WTC11 (cell line): Measurements from ENCODE around the gene PPM1G. TPM values are rescaled to one million over a fixed set of nuclear protein-coding genes. Genes with fewer than 3 reads are reported as not detected.

Experiments used
- ATAC-seq: fragments of 200-7000 bp; cut with Tn5 transposase; 2 replicates; pipeline ENCODE4 v1.10.0; 2021; ENCODE audit warnings: mild to moderate bottlenecking, moderate library complexity
- CTCF ChIA-PET: fragments of 300-600 bp; sonication (Branson Sonifier 250); formaldehyde crosslinking; loops from one replicate; lab custom pipeline; 2021; ENCODE audit warnings: antibody characterized with exemption; lab: Charles Lee
- POLR2A ChIA-PET: fragments of 350-600 bp; sonication (Branson Sonifier 250); formaldehyde crosslinking; loops from one replicate; lab custom pipeline; 2021; ENCODE audit warnings: antibody characterized with exemption; lab: Charles Lee
- DNase-seq: peaks from one replicate; pipeline ENCODE4 v3.0.0; 2021; ENCODE audit warnings: low spot score
- H3K27ac Mint-ChIP-seq: 2 replicates; pipeline ENCODE4 v1.8.0; 2021; ENCODE audit warnings: mixed read lengths
- H3K27me3 Mint-ChIP-seq: 2 replicates; pipeline ENCODE4 v1.8.0; 2021; ENCODE audit warnings: low read depth, mild to moderate bottlenecking, moderate library complexity, mixed read lengths
- H3K36me3 Mint-ChIP-seq: 2 replicates; pipeline ENCODE4 v1.8.0; 2021; ENCODE audit warnings: mixed read lengths
- H3K4me1 Mint-ChIP-seq: 2 replicates; pipeline ENCODE4 v1.8.0; 2022; ENCODE audit warnings: mixed read lengths
- H3K4me3 Mint-ChIP-seq: 2 replicates; pipeline ENCODE4 v1.8.0; 2021; ENCODE audit warnings: mild to moderate bottlenecking, moderate library complexity, mixed read lengths
- H3K9me3 Mint-ChIP-seq: 2 replicates; pipeline ENCODE4 v1.8.0; 2021; ENCODE audit warnings: mixed read lengths
- ELF4 ChIP-seq: sonication (generic); formaldehyde crosslinking; IDR thresholded peaks from 2 replicates; pipeline ENCODE4 v1.8.1; 2022; ENCODE audit warnings: low read depth, mild to moderate bottlenecking, moderate library complexity, missing genetic modification reagents
- ESRRA ChIP-seq: sonication (generic); formaldehyde crosslinking; IDR thresholded peaks from 2 replicates; pipeline ENCODE4 v1.8.1; 2022; ENCODE audit warnings: mild to moderate bottlenecking, missing genetic modification reagents, borderline replicate concordance
- ETV6 ChIP-seq: sonication (generic); formaldehyde crosslinking; IDR thresholded peaks from 2 replicates; pipeline ENCODE4 v1.8.1; 2022; ENCODE audit warnings: mild to moderate bottlenecking, missing genetic modification reagents
- FOXJ3 ChIP-seq: sonication (generic); formaldehyde crosslinking; IDR thresholded peaks from 2 replicates; pipeline ENCODE4 v1.9.0; 2021; ENCODE audit warnings: missing genetic modification reagents, mild to moderate bottlenecking, borderline replicate concordance
- GRHL2 ChIP-seq: fragments of 250-450 bp; sonication (Bioruptor Pico); IDR thresholded peaks from 2 replicates; pipeline ENCODE4 v1.8.0; 2022; ENCODE audit warnings: mild to moderate bottlenecking, moderate library complexity; ENCODE audit not compliant: insufficient replicate concordance, severe bottlenecking
- IRF2 ChIP-seq: sonication (generic); formaldehyde crosslinking; IDR thresholded peaks from 2 replicates; pipeline ENCODE4 v1.8.0; 2022; ENCODE audit warnings: low read depth, missing genetic modification reagents, borderline replicate concordance
- JUN ChIP-seq: sonication (generic); formaldehyde crosslinking; IDR thresholded peaks from 2 replicates; pipeline ENCODE4 v1.8.0; 2023; ENCODE audit warnings: mild to moderate bottlenecking, missing genetic modification reagents
- MYBL2 ChIP-seq: sonication (generic); formaldehyde crosslinking; IDR thresholded peaks from 2 replicates; pipeline ENCODE4 v1.8.1; 2023; ENCODE audit warnings: mild to moderate bottlenecking, moderate library complexity, missing genetic modification reagents
- NFE2L1 ChIP-seq: sonication (generic); formaldehyde crosslinking; IDR thresholded peaks from 2 replicates; pipeline ENCODE4 v1.8.1; 2023; ENCODE audit warnings: missing genetic modification reagents
- OVOL2 ChIP-seq: fragments of 250-450 bp; sonication (Bioruptor Pico); IDR thresholded peaks from 2 replicates; pipeline ENCODE4 v1.9.0; 2021; ENCODE audit warnings: mild to moderate bottlenecking, borderline replicate concordance
- RELA ChIP-seq: sonication (generic); formaldehyde crosslinking; IDR thresholded peaks from 2 replicates; pipeline ENCODE4 v1.8.1; 2022; ENCODE audit warnings: missing genetic modification reagents, mild to moderate bottlenecking, borderline replicate concordance
- SOX15 ChIP-seq: fragments of 250-450 bp; sonication (Bioruptor Pico); IDR thresholded peaks from 2 replicates; pipeline ENCODE4 v1.9.0; 2021; ENCODE audit warnings: mild to moderate bottlenecking
- TCF7 ChIP-seq: sonication (generic); formaldehyde crosslinking; IDR thresholded peaks from 2 replicates; pipeline ENCODE4 v1.8.0; 2022; ENCODE audit warnings: mild to moderate bottlenecking, low read depth, missing genetic modification reagents, moderate library complexity
- TEAD1 ChIP-seq: sonication (generic); formaldehyde crosslinking; IDR thresholded peaks from 2 replicates; pipeline ENCODE4 v1.8.0; 2022; ENCODE audit warnings: mild to moderate bottlenecking, missing genetic modification reagents
- ZNF263 ChIP-seq: sonication (generic); formaldehyde crosslinking; IDR thresholded peaks from 2 replicates; pipeline ENCODE4 v1.8.1; 2022; ENCODE audit warnings: low read depth, mild to moderate bottlenecking, moderate library complexity, missing genetic modification reagents
- ZNF423 ChIP-seq: fragments of 250-450 bp; sonication (Bioruptor Pico); IDR thresholded peaks from 2 replicates; pipeline ENCODE4 v2.1.2; 2022; ENCODE audit warnings: mild to moderate bottlenecking, moderate library complexity
- total RNA-seq: library from RNA; stranded (reverse); gene quantifications from 3 replicates; pipeline ENCODE4 v1.2.3, GENCODE V29; 2021
- TF ChIP-seq, protein P1 (sequence below): sonication (generic); formaldehyde crosslinking; conservative IDR thresholded peaks from 2 replicates; pipeline ENCODE4 v1.8.1; 2022; ENCODE audit warnings: mild to moderate bottlenecking, missing genetic modification reagents
- TF ChIP-seq, protein P2 (sequence below): sonication (generic); formaldehyde crosslinking; IDR thresholded peaks from 2 replicates; pipeline ENCODE4 v1.8.1; 2022; ENCODE audit warnings: mild to moderate bottlenecking, moderate library complexity, missing genetic modification reagents
- TF ChIP-seq, protein P3 (sequence below): sonication (generic); formaldehyde crosslinking; IDR thresholded peaks from 2 replicates; pipeline ENCODE4 v1.8.0; 2022; ENCODE audit warnings: mild to moderate bottlenecking, missing genetic modification reagents
- TF ChIP-seq, protein P4 (sequence below): sonication (generic); formaldehyde crosslinking; IDR thresholded peaks from 2 replicates; pipeline ENCODE4 v1.8.1; 2022; ENCODE audit warnings: missing genetic modification reagents, borderline replicate concordance
- TF ChIP-seq, protein P5 (sequence below): sonication (generic); formaldehyde crosslinking; IDR thresholded peaks from 2 replicates; pipeline ENCODE4 v1.8.1; 2023; ENCODE audit warnings: mild to moderate bottlenecking, missing genetic modification reagents, moderate library complexity
- TF ChIP-seq, protein P6 (sequence below): fragments of 250-450 bp; sonication (Bioruptor Pico); IDR thresholded peaks from 2 replicates; pipeline ENCODE4 v1.9.0; 2021; ENCODE audit warnings: moderate library complexity, mild to moderate bottlenecking, inconsistent platforms, borderline replicate concordance
- TF ChIP-seq, protein P7 (sequence below): sonication (generic); formaldehyde crosslinking; IDR thresholded peaks from 2 replicates; pipeline ENCODE4 v1.8.1; 2022; ENCODE audit warnings: low read depth, missing genetic modification reagents, borderline replicate concordance
- TF ChIP-seq, protein P8 (sequence below): fragments of 250-450 bp; sonication (Bioruptor Pico); IDR thresholded peaks from 2 replicates; pipeline ENCODE4 v2.1.2; 2022; ENCODE audit warnings: mild to moderate bottlenecking, moderate library complexity

Gene PPM1G
- total RNA-seq, 1 experiment from 2014 or later = 193 TPM

DNA sequence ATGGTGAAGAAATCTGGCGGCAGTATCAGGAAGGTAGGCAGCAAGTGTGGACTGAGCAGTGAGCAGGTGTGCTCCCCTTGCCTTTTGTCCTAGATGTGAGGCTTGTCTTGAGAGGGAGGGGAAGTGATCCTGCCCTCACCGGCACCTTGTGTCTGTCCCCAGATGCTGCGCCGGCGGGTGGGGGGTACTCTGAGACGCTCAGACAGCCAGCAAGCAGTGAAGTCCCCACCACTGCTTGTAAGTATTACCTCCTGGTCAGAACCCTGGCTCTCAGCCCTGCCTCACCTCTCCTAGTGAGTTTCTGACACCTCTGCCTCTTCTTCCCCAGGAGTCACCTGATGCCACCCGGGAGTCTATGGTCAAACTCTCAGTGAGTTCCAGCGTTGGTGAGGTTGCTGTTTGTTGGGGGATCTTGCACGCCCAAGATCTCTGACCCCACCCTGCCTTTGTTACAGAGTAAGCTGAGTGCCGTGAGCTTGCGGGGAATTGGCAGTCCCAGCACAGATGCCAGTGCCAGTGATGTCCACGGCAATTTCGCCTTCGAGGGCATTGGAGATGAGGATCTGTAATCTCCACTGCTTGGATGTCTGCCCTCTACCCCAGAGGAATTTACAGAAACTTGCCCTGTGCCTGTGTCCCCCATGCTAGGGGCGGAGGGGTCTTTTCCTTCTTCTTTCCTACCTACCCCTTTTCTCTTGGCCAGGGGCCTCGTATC, 33.1 kb downstream of the PPM1G start:
- POLR2A ChIA-PET = no interaction called here
- DNase-seq (no peak), ATAC-seq (no peak)
- no peak for TF ChIP-seq TEAD1
- no peak for TF ChIP-seq GRHL2
- TF ChIP-seq NFE2L1 = no peak
- TF ChIP-seq ELF4 (CRISPR knock-in tag) = no peak
- no peak for TF ChIP-seq OVOL2 (CRISPR knock-in tag)
- TF ChIP-seq, protein P1, sequence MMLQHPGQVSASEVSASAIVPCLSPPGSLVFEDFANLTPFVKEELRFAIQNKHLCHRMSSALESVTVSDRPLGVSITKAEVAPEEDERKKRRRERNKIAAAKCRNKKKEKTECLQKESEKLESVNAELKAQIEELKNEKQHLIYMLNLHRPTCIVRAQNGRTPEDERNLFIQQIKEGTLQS (CRISPR knock-in tag) = no peak
- TF ChIP-seq RELA (CRISPR knock-in tag) = no peak
- H3K36me3 Mint-ChIP-seq = peaks cover 57% of the 10 kb centered on the region
- no peaks in the 10 kb centered on the region; the same call in 1 of the 2 replicates for H3K27me3 Mint-ChIP-seq
- H3K4me1 Mint-ChIP-seq = peaks cover 28% of the 10 kb centered on the region
- H3K27ac Mint-ChIP-seq = no peak overlapping the region
- no peak overlapping the region for H3K4me3 Mint-ChIP-seq
- CTCF ChIA-PET = no interaction called here
- no peaks in the 10 kb centered on the region for H3K9me3 Mint-ChIP-seq

DNA sequence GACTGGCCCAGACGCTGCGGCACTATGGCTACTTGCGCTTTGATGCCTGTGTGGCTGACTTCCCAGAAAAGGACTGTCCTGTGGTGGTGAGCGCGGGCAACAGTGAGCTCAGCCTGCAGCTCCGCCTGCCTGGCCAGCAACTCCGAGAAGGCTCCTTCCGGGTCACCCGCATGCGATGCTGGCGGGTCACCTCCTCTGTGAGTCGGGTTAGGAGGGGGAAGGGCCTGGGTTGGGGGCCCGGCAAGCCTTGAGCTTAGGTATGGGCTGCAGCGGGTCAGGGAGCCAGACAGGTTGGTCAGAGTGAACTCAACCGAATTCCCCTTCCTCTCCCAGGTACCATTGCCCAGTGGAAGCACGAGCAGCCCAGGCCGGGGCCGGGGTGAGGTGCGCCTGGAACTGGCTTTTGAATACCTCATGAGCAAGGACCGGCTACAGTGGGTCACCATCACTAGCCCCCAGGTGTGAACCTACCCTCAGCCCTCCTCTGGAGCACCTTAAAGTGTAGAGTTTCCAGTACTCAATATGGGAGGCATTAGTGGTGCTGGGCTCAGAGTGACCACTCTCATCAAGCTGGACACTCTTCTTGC, 33.8 kb downstream of the PPM1G start:
- Mint-ChIP-seq H3K4me1 (peaks cover 24% of the 10 kb centered on the region), H3K36me3 (peaks cover 53% of the 10 kb centered on the region), H3K27me3 (no peaks in the 10 kb centered on the region), H3K27ac (no peak overlapping the region), H3K9me3 (no peaks in the 10 kb centered on the region), H3K4me3 (no peak overlapping the region)
- ATAC-seq (no peak), DNase-seq (no peak)
- ChIA-PET POLR2A (no interaction called here), CTCF (interaction anchor here (0.5 kb wide), 1 partner anchor 72 kb away, joined by 3 read pairs; no protein-coding TSS in a partner anchor)
- TF ChIP-seq, protein P2, sequence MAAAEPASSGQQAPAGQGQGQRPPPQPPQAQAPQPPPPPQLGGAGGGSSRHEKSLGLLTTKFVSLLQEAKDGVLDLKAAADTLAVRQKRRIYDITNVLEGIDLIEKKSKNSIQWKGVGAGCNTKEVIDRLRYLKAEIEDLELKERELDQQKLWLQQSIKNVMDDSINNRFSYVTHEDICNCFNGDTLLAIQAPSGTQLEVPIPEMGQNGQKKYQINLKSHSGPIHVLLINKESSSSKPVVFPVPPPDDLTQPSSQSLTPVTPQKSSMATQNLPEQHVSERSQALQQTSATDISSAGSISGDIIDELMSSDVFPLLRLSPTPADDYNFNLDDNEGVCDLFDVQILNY = no peak
- no peak for TF ChIP-seq NFE2L1
- TF ChIP-seq MYBL2 = no peak
- TF ChIP-seq, protein P3, sequence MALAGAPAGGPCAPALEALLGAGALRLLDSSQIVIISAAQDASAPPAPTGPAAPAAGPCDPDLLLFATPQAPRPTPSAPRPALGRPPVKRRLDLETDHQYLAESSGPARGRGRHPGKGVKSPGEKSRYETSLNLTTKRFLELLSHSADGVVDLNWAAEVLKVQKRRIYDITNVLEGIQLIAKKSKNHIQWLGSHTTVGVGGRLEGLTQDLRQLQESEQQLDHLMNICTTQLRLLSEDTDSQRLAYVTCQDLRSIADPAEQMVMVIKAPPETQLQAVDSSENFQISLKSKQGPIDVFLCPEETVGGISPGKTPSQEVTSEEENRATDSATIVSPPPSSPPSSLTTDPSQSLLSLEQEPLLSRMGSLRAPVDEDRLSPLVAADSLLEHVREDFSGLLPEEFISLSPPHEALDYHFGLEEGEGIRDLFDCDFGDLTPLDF = no peak
- no peak for TF ChIP-seq RELA (CRISPR knock-in tag)
- no peak for TF ChIP-seq FOXJ3
- no peak for TF ChIP-seq ETV6 (CRISPR knock-in tag)
- TF ChIP-seq ZNF423 (CRISPR knock-in tag) = no peak
- TF ChIP-seq, protein P4, sequence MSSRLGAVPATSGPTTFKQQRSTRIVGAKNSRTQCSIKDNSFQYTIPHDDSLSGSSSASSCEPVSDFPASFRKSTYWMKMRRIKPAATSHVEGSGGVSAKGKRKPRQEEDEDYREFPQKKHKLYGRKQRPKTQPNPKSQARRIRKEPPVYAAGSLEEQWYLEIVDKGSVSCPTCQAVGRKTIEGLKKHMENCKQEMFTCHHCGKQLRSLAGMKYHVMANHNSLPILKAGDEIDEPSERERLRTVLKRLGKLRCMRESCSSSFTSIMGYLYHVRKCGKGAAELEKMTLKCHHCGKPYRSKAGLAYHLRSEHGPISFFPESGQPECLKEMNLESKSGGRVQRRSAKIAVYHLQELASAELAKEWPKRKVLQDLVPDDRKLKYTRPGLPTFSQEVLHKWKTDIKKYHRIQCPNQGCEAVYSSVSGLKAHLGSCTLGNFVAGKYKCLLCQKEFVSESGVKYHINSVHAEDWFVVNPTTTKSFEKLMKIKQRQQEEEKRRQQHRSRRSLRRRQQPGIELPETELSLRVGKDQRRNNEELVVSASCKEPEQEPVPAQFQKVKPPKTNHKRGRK (CRISPR knock-in tag) = no peak
- TF ChIP-seq, protein P5, sequence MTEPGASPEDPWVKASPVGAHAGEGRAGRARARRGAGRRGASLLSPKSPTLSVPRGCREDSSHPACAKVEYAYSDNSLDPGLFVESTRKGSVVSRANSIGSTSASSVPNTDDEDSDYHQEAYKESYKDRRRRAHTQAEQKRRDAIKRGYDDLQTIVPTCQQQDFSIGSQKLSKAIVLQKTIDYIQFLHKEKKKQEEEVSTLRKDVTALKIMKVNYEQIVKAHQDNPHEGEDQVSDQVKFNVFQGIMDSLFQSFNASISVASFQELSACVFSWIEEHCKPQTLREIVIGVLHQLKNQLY (CRISPR knock-in tag) = no peak
- TF ChIP-seq SOX15 = no peak

DNA sequence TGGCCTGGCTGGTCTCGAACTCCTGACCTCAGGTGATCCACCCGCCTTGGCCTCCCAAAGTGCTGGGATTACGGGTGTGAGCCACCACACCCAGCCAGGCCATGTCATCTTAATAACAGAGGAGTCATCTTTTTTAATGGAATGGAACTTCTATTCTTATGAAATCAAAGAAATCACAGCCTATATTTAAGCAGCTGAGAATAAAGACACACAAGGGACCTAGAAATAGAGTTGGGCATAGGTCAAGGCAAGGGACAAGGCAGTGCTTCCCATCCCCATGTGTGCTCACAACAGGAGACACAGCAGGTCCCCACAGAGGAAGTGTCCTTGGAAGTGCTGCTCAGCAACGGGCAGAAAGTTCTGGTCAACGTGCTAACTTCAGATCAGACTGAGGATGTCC, 35.8 kb downstream of the PPM1G start:
- Mint-ChIP-seq H3K9me3 (no peaks in the 10 kb centered on the region), H3K27me3 (no peaks in the 10 kb centered on the region), H3K4me3 (no peak overlapping the region), H3K27ac (no peak overlapping the region), H3K4me1 (peaks cover 20% of the 10 kb centered on the region), H3K36me3 (peaks cover 58% of the 10 kb centered on the region)
- ChIA-PET POLR2A (interaction anchor here (0.9 kb wide), 2 partner anchors 17 to 56 kb away, joined by 3 to 4 read pairs; partner anchors contain the start of gene GTF3C2), CTCF (no interaction called here)
- DNase-seq (no peak), ATAC-seq (no peak)
- no peak for TF ChIP-seq JUN
- no peak for TF ChIP-seq ESRRA (CRISPR knock-in tag)
- TF ChIP-seq, protein P6, sequence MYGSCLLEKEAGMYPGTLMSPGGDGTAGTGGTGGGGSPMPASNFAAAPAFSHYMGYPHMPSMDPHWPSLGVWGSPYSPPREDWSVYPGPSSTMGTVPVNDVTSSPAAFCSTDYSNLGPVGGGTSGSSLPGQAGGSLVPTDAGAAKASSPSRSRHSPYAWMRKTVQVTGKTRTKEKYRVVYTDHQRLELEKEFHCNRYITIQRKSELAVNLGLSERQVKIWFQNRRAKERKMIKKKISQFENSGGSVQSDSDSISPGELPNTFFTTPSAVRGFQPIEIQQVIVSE (CRISPR knock-in tag) = no peak
- TF ChIP-seq ZNF423 (CRISPR knock-in tag) = no peak
- TF ChIP-seq ZNF263 = no peak
- no peak for TF ChIP-seq IRF2 (CRISPR knock-in tag)
- TF ChIP-seq TCF7 (CRISPR knock-in tag) = no peak
- TF ChIP-seq, protein P7, sequence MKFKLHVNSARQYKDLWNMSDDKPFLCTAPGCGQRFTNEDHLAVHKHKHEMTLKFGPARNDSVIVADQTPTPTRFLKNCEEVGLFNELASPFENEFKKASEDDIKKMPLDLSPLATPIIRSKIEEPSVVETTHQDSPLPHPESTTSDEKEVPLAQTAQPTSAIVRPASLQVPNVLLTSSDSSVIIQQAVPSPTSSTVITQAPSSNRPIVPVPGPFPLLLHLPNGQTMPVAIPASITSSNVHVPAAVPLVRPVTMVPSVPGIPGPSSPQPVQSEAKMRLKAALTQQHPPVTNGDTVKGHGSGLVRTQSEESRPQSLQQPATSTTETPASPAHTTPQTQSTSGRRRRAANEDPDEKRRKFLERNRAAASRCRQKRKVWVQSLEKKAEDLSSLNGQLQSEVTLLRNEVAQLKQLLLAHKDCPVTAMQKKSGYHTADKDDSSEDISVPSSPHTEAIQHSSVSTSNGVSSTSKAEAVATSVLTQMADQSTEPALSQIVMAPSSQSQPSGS (CRISPR knock-in tag) = no peak
- TF ChIP-seq, protein P8, sequence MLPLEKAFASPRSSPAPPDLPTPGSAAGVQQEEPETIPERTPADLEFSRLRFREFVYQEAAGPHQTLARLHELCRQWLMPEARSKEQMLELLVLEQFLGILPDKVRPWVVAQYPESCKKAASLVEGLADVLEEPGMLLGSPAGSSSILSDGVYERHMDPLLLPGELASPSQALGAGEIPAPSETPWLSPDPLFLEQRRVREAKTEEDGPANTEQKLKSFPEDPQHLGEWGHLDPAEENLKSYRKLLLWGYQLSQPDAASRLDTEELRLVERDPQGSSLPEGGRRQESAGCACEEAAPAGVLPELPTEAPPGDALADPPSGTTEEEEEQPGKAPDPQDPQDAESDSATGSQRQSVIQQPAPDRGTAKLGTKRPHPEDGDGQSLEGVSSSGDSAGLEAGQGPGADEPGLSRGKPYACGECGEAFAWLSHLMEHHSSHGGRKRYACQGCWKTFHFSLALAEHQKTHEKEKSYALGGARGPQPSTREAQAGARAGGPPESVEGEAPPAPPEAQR = no peak
